Measurements from ENCODE around the gene XRCC6. TPM values are rescaled to one million over a fixed set of nuclear protein-coding genes. Genes with fewer than 3 reads are reported as not detected.
"Not testable (repeated sequence)": the region's sequence is repeated elsewhere in the genome, so short reads cannot be mapped to it uniquely, and the experiment has no call there.

Gene XRCC6
- total RNA-seq, 2 experiments from 2014 or later = 162 TPM

DNA sequence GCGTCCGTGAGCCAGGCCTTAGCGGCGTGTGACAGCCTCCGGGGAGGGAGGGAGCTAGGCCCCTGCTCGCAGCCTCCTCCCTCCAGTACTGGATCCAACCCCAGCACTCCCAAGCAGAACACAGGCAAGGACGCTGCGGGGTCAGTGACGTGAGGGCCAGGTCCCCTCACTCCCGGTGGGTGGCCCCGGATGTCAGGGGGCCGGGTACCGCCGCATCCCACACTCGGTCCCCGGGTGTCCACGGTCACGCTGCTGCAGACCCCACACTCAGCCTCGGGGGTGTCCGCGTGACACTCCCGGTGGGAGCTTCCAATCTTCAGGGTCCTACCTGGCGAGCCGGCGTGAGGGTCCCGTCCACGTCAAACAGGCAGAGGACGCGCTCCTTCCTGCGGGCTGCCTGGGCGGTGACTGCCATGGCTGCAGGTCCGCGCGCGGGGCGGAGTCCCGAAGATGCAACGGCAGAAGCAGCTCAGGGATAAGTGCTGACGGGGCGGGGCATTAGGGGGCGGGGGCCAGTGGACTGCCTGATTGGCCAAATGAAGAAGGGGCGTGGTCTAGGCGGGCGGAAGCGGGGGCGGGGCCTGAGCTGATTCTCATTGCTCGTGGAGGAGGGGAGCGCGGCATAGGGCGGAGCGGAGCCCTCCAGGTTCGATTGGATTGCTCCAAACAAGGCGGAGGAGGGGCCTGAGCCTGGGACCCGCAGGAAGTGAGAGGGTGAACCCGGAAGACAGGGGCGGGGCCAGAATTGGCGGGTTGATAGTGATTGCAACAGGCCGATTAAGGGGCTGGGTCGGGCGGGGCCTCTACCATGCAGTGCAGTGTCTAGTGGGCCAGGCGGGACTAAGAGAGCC is 31.5 kb upstream of the XRCC6 start, which contains the start of gene PMM1:
TSS of gene PMM1 (minus strand) at position 450 of the 851 bp plus-strand sequence. CDS start at position 415, 35 bp downstream.
- peak within 1 kb of the TSS; percentile 29 to 64 for H3K27ac ChIP-seq (ENCODE audit: low read depth in 1 of 2, low read length in 2 of 2)
- H3K4me1 Mint-ChIP-seq (ENCODE audit: low read depth) = peaks cover 17% of the 10 kb centered on the region
- intact Hi-C loops (cut with DNase I, micrococcal nuclease) = loop anchor here (1.0 to 10.0 kb wide), 6 partner anchors 32 to 733 kb away; partner anchors contain the start of genes POLR3H (in 2 of the 2), ACO2 (in 1 of the 2), DESI1 (in 1 of the 2) and PHF5A (in 1 of the 2)
- peaks cover 21% of the 10 kb centered on the region for H3K4me1 ChIP-seq (ENCODE audit: insufficient read depth, low read length)
- peak within 1 kb of the TSS; percentile 82 for H3K4me3 Mint-ChIP-seq
- ATAC-seq (ENCODE audit: poor library complexity) (peak; percentile 97), DNase-seq (peak; percentile 100)
- ChIA-PET POLR2A (interaction anchor here (0.6 to 3.6 kb wide), 38 partner anchors 8 to 1545 kb away, joined by 3 to 58 read pairs (median 4); partner anchors contain the start of genes ACO2, DESI1, MEI1 and PHF5A), CTCF (interaction anchor here (0.6 to 2.5 kb wide), 6 partner anchors 30 to 351 kb away, joined by 3 to 12 read pairs (median 5); partner anchors contain the start of genes DESI1 and XRCC6)
- H3K36me3 Mint-ChIP-seq (ENCODE audit: low read depth) = peaks cover 5% of the 10 kb centered on the region
- H3K4me3 ChIP-seq (ENCODE audit: low read length) = peak within 1 kb of the TSS; percentile 98
- H3K27me3 ChIP-seq (ENCODE audit: control insufficient read depth in 1 of 2, insufficient read depth in 2 of 2, low read length in 2 of 2) = no peaks in the 10 kb centered on the region
- peak within 1 kb of the TSS; percentile 47 for H3K27ac Mint-ChIP-seq
- H3K27me3 Mint-ChIP-seq = no peaks in the 10 kb centered on the region
- no peaks in the 10 kb centered on the region for H3K9me3 ChIP-seq (ENCODE audit: control insufficient read depth in 1 of 2, insufficient read depth in 1 of 2, low read length in 2 of 2)
- H3K9me3 Mint-ChIP-seq = no peaks in the 10 kb centered on the region
- TF ChIP-seq, protein P1, sequence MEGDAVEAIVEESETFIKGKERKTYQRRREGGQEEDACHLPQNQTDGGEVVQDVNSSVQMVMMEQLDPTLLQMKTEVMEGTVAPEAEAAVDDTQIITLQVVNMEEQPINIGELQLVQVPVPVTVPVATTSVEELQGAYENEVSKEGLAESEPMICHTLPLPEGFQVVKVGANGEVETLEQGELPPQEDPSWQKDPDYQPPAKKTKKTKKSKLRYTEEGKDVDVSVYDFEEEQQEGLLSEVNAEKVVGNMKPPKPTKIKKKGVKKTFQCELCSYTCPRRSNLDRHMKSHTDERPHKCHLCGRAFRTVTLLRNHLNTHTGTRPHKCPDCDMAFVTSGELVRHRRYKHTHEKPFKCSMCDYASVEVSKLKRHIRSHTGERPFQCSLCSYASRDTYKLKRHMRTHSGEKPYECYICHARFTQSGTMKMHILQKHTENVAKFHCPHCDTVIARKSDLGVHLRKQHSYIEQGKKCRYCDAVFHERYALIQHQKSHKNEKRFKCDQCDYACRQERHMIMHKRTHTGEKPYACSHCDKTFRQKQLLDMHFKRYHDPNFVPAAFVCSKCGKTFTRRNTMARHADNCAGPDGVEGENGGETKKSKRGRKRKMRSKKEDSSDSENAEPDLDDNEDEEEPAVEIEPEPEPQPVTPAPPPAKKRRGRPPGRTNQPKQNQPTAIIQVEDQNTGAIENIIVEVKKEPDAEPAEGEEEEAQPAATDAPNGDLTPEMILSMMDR (IDR thresholded peaks at IDR 0.05) = no peak
- H3K36me3 ChIP-seq (ENCODE audit: insufficient read depth, low read length) = peaks cover 13% of the 10 kb centered on the region

DNA sequence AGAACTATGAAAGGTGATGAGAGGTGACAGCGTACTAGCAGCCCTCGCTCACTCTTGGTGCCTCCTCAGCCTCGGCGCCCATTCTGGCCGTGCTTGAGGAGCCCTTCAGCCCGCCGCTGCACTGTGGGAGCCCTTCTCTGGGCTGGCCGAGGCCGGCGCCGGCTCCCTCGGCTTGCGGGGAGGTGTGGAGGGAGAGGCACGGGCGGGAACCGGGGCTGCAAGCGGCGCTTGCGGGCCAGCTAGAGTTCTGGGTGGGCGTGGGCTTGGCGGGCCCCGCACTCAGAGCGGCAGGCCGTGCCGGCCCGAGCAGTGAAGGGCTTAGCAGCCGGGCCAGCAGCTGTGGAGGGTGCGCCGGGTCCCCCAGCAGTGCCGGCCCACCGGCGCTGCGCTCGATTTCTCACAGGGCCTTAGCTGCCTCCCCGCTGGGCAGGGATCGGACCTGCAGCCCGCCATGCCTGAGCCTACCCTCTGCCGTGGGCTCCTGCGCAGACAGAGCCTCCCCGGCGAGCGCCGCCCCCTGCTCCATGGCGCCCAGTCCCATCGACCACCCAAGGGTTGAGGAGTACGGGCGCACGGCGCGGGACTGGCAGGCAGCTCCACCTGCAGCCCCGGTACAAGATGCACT is 27.6 kb upstream of the XRCC6 start:
- intact Hi-C loops (cut with DNase I, micrococcal nuclease) = loop anchor here in 1 of 2 experiments (10.0 kb wide), 1 partner anchor 129 kb away; the partner anchor contains the start of genes ACO2 and PHF5A
- H3K27me3 Mint-ChIP-seq; H3K9me3 ChIP-seq (ENCODE audit: control insufficient read depth in 1 of 2, insufficient read depth in 1 of 2, low read length in 2 of 2); H3K4me3 ChIP-seq (ENCODE audit: low read length); H3K27ac ChIP-seq (ENCODE audit: low read depth in 1 of 2, low read length in 2 of 2); H3K4me3 Mint-ChIP-seq; H3K36me3 ChIP-seq (ENCODE audit: insufficient read depth, low read length); DNase-seq; H3K9me3 Mint-ChIP-seq; H3K27me3 ChIP-seq (ENCODE audit: control insufficient read depth in 1 of 2, insufficient read depth in 2 of 2, low read length in 2 of 2); ATAC-seq (ENCODE audit: poor library complexity); H3K36me3 Mint-ChIP-seq (ENCODE audit: low read depth); H3K27ac Mint-ChIP-seq; POLR2A ChIA-PET: not testable (repeated sequence)
- peaks cover 17% of the 10 kb centered on the region for H3K4me1 Mint-ChIP-seq (ENCODE audit: low read depth)
- H3K4me1 ChIP-seq (ENCODE audit: insufficient read depth, low read length) = peaks cover 18% of the 10 kb centered on the region
- CTCF ChIA-PET = interaction anchor here (0.6 kb wide), 1 partner anchor 11 kb away, joined by 4 read pairs; no protein-coding TSS in a partner anchor

DNA sequence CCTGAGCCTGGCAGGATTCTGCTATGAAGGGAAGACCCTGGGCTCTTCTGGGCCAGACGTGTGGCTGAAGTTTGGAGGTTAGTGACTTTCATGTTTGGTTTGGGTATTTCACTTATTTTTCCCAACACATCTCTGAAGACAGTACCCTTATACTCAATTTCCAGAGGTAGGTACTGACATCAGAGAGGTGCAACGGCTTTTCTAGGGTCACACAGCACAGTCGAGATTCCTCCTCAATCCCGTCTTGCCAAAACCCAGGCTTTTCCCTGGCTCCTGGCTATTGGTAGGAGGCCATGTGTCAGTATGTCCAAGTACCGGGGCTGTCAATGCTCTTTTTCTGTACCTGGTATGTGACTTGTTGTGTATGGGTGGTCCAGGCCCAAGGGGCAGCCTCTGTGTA is 25.4 kb upstream of the XRCC6 start:
- ATAC-seq (ENCODE audit: poor library complexity) = no peak
- no peak overlapping the region for H3K27ac Mint-ChIP-seq

More for the DNA sequence above, 25.4 kb upstream of the XRCC6 start:
- Histone ChIP-seq H3K4me3 (ENCODE audit: low read length) (no peak overlapping the region), H3K27me3 (ENCODE audit: control insufficient read depth in 1 of 2, insufficient read depth in 2 of 2, low read length in 2 of 2) (no peaks in the 10 kb centered on the region), H3K27ac (ENCODE audit: low read depth in 1 of 2, low read length in 2 of 2) (no peak overlapping the region), H3K9me3 (ENCODE audit: control insufficient read depth in 1 of 2, insufficient read depth in 1 of 2, low read length in 2 of 2) (no peaks in the 10 kb centered on the region), H3K36me3 (ENCODE audit: insufficient read depth, low read length) (peaks cover 7% of the 10 kb centered on the region), H3K4me1 (ENCODE audit: insufficient read depth, low read length) (peaks cover under 1% of the 10 kb centered on the region)
- Mint-ChIP-seq H3K27me3 (no peaks in the 10 kb centered on the region), H3K4me3 (no peak overlapping the region), H3K9me3 (no peaks in the 10 kb centered on the region), H3K36me3 (ENCODE audit: low read depth) (peaks cover 5% of the 10 kb centered on the region), H3K4me1 (ENCODE audit: low read depth) (no peaks in the 10 kb centered on the region)
- POLR2A ChIA-PET = no interaction called here
- DNase-seq = no peak
- TF ChIP-seq, protein P1 (IDR thresholded peaks at IDR 0.05) = no peak
- intact Hi-C loops (cut with DNase I, micrococcal nuclease) = loop anchor here in 1 of 2 experiments (2.0 to 10.0 kb wide), 3 partner anchors 53 to 193 kb away; partner anchors contain the start of genes ACO2 and PHF5A
- CTCF ChIA-PET = no interaction called here

Data from CD4-positive, alpha-beta T cell (primary cell).